Activated T-cell treated with anti-CD3 and anti-CD28 coated beads, Interleukin-2, amount 50 U/mL, for 4 hours (primary cell): Measurements from ENCODE around the gene CMTM7. TPM values are rescaled to one million over a fixed set of nuclear protein-coding genes. Genes with fewer than 3 reads are reported as not detected.
A peak's percentile ranks its signal among the peaks of the same experiment; 100 is the strongest.

ENCODE experiments used
- ATAC-seq, 2 donors: fragments of 200-7000 bp; cut with Tn5 transposase; one replicate each; pipeline ENCODE4 v1.10.0; 2021
- DNase-seq: peaks from one replicate; pipeline ENCODE4 v3.0.0-alpha.2; 2020
- H3K27me3 Mint-ChIP-seq: one replicate; pipeline ENCODE4 v1.8.0; 2021; ENCODE audit warnings: low read depth, mixed read lengths
- H3K36me3 Mint-ChIP-seq: one replicate; pipeline ENCODE4 v1.8.0; 2022; ENCODE audit warnings: mixed read lengths; ENCODE audit not compliant: insufficient read depth
- H3K4me1 Mint-ChIP-seq: one replicate; pipeline ENCODE4 v1.8.0; 2021; ENCODE audit warnings: low read depth, mixed read lengths
- H3K4me3 Mint-ChIP-seq: one replicate; pipeline ENCODE4 v1.8.0; 2021; ENCODE audit warnings: mild to moderate bottlenecking, moderate library complexity, mixed read lengths
- H3K9me3 Mint-ChIP-seq: one replicate; pipeline ENCODE4 v1.8.0; 2021; ENCODE audit warnings: mixed read lengths
- total RNA-seq, 3 donors: library from RNA; stranded (reverse); gene quantifications; one replicate each; pipeline ENCODE4 v1.2.1, GENCODE V29; 2021

Gene CMTM7
- total RNA-seq, 3 donors from 2014 or later = 19.1 to 23.2 (median 21.3) TPM

- Mint-ChIP-seq H3K27me3 (no peaks in the 10 kb centered on the region), H3K4me3 (peak overlapping the region; percentile 99), H3K4me1 (peaks cover 56% of the 10 kb centered on the region), H3K36me3 (peaks cover 11% of the 10 kb centered on the region), H3K9me3 (no peaks in the 10 kb centered on the region)
- DNase-seq = no peak
- no peak for ATAC-seq
Observed at GRCh38 chr3:32500231-32500630, 108.6 kb downstream of the CMTM7 start.

- H3K27me3 Mint-ChIP-seq = no peaks in the 10 kb centered on the region
- peaks cover 50% of the 10 kb centered on the region for H3K4me1 Mint-ChIP-seq
- H3K36me3 Mint-ChIP-seq = peaks cover 9% of the 10 kb centered on the region
- no peak for ATAC-seq
- peak overlapping the region; percentile 99 for H3K4me3 Mint-ChIP-seq
- no peak for DNase-seq
- no peaks in the 10 kb centered on the region for H3K9me3 Mint-ChIP-seq
Observed at GRCh38 chr3:32500880-32501782, 109.5 kb downstream of the CMTM7 start.

- Mint-ChIP-seq H3K9me3 (no peaks in the 10 kb centered on the region), H3K4me3 (peak overlapping the region; percentile 99), H3K36me3 (peaks cover 3% of the 10 kb centered on the region), H3K27me3 (no peaks in the 10 kb centered on the region), H3K4me1 (peaks cover 44% of the 10 kb centered on the region)
- no peak for DNase-seq
- no peak for ATAC-seq
Observed at GRCh38 chr3:32501783-32502117, 110.1 kb downstream of the CMTM7 start.

GRCh38 chr3:32502118-32502945, 110.7 kb downstream of the CMTM7 start, which contains the start of gene CMTM6:
Gene CMTM6 (minus strand): TSS chr3:32502852. CDS start chr3:32502745, 107 bp downstream.
- H3K27me3 Mint-ChIP-seq = no peaks in the 10 kb centered on the region
- H3K4me3 Mint-ChIP-seq = peak within 1 kb of the TSS; percentile 99
- ATAC-seq (peak; percentile 89), DNase-seq (peak; percentile 63)
- peaks cover 2% of the 10 kb centered on the region for H3K36me3 Mint-ChIP-seq
- no peaks in the 10 kb centered on the region for H3K9me3 Mint-ChIP-seq
- H3K4me1 Mint-ChIP-seq = peaks cover 42% of the 10 kb centered on the region

GRCh38 chr3:32502946-32503286, 111.3 kb downstream of the CMTM7 start:
- Mint-ChIP-seq H3K4me1 (peaks cover 42% of the 10 kb centered on the region), H3K36me3 (peaks cover 2% of the 10 kb centered on the region), H3K9me3 (no peaks in the 10 kb centered on the region), H3K4me3 (peak overlapping the region; percentile 99), H3K27me3 (no peaks in the 10 kb centered on the region)
- ATAC-seq = peak; percentile 2 to 5
- DNase-seq = no peak

Other genes with a start within 250 kb of the CMTM7 start
- gene CMTM8, start 153.2 kb upstream of the CMTM7 start, total RNA-seq = 1 to 10 TPM; 3.9 to 6.3 (median 4.7) TPM
- 10 to 100 TPM; 44.3 to 60.9 (median 47.9) TPM for gene CMTM6, start 111.0 kb downstream of the CMTM7 start, total RNA-seq
- 10 to 100 TPM; 53.1 to 54.1 (median 53.3) TPM for gene DYNC1LI1, start 179.0 kb downstream of the CMTM7 start, total RNA-seq